A673 (cell line): Measurements from ENCODE around the gene FOXO4. TPM values are rescaled to one million over a fixed set of nuclear protein-coding genes. Genes with fewer than 3 reads are reported as not detected.

Experiments
- BruUV-seq: library from RNA; stranded (reverse); fragments of 400-500 nt; replicated peaks from 2 replicates; lab custom pipeline; 2021; lab: Mats Ljungman, UMichigan
- CTCF ChIA-PET: fragments of 300-600 bp; sonication (Branson Sonifier 250); formaldehyde crosslinking; loops from one replicate; lab custom pipeline; 2022; ENCODE audit warnings: antibody characterized with exemption; lab: Charles Lee
- POLR2A ChIA-PET: fragments of 300-600 bp; sonication (Branson Sonifier 250); formaldehyde crosslinking; loops from one replicate; lab custom pipeline; 2022; ENCODE audit warnings: antibody characterized with exemption; ENCODE audit not compliant: low non-redundant PET; lab: Charles Lee
- DNase-seq: peaks from one replicate; pipeline ENCODE4 v3.0.0-alpha.2; 2015; ENCODE audit warnings: low spot score
- H3K27ac ChIP-seq: fragments of 200-600 bp; sonication (generic); 2 replicates; pipeline ENCODE4 v1.5.1; 2016; ENCODE audit warnings: mixed run types, low read depth, mild to moderate bottlenecking, mixed read lengths, antibody characterized with exemption, low read length; ENCODE audit not compliant: poor library complexity, severe bottlenecking
- H3K27me3 ChIP-seq: fragments of 200-600 bp; sonication (generic); replicated peaks from 2 replicates; pipeline ENCODE4 v1.6.1; 2017; ENCODE audit warnings: mixed run types, low read depth, mild to moderate bottlenecking, mixed read lengths, antibody characterized with exemption, low read length; ENCODE audit not compliant: insufficient read depth, poor library complexity
- H3K36me3 ChIP-seq: fragments of 200-600 bp; sonication (generic); 2 replicates; pipeline ENCODE4 v1.6.1; 2016; ENCODE audit warnings: mixed run types, mild to moderate bottlenecking, mixed read lengths, antibody characterized with exemption, low read length; ENCODE audit not compliant: insufficient read depth, poor library complexity, severe bottlenecking
- H3K4me1 ChIP-seq: fragments of 200-600 bp; sonication (generic); 2 replicates; pipeline ENCODE4 v1.6.1; 2017; ENCODE audit warnings: mixed run types, mild to moderate bottlenecking, mixed read lengths, antibody characterized with exemption, low read length; ENCODE audit not compliant: insufficient read depth, poor library complexity, severe bottlenecking
- H3K4me3 ChIP-seq: fragments of 200-600 bp; sonication (generic); 2 replicates; pipeline ENCODE4 v1.5.1; 2016; ENCODE audit warnings: low read depth, mixed run types, mild to moderate bottlenecking, mixed read lengths, low read length; ENCODE audit not compliant: poor library complexity, severe bottlenecking
- H3K9me3 ChIP-seq: fragments of 200-600 bp; sonication (generic); 2 replicates; pipeline ENCODE4 v1.6.1; 2016; ENCODE audit warnings: mixed run types, low read depth, mild to moderate bottlenecking, mixed read lengths, antibody characterized with exemption, low read length; ENCODE audit not compliant: poor library complexity, severe bottlenecking
- CTCF ChIP-seq: fragments of 300-800, 200-600 bp; sonication (generic); conservative IDR thresholded peaks from 2 replicates; pipeline ENCODE4 v1.5.1; 2017; ENCODE audit warnings: low read depth, mild to moderate bottlenecking, antibody characterized with exemption, low read length, moderate library complexity, mixed read lengths
- EZH2 ChIP-seq: fragments of 200-600 bp; sonication (generic); IDR thresholded peaks from 2 replicates; pipeline ENCODE4 v1.6.1; 2017; ENCODE audit warnings: borderline replicate concordance, low read depth, mild to moderate bottlenecking, mixed read lengths, antibody characterized with exemption, low read length; ENCODE audit not compliant: poor library complexity, severe bottlenecking
- intact Hi-C: fragments of 100-400 bp; cut with micrococcal nuclease; formaldehyde crosslinking; loops from one replicate; pipeline ENCODE4 v1.10.0; 2022; ENCODE audit not compliant: unreplicated experiment
- total RNA-seq: library from RNA; stranded (reverse); gene quantifications from 2 replicates; pipeline ENCODE4 v1.2.3, GENCODE V29; 2021

The FOXO4 gene
- total RNA-seq, 1 experiment from 2014 or later = 7.0 TPM

- H3K36me3 ChIP-seq = no peaks in the 10 kb centered on the region
- no peak for DNase-seq
- no peak overlapping the region for H3K4me3 ChIP-seq
- no peaks in the 10 kb centered on the region for H3K9me3 ChIP-seq
- ChIA-PET POLR2A (no interaction called here), CTCF (no interaction called here)
- no peaks in the 10 kb centered on the region for H3K4me1 ChIP-seq
- no peak for TF ChIP-seq EZH2
- no peak for TF ChIP-seq CTCF
- intact Hi-C loops = no loop called here
- H3K27ac ChIP-seq = no peak overlapping the region
- no peaks in the 10 kb centered on the region for H3K27me3 ChIP-seq
- BruUV-seq = no TSS peak
Observed at GRCh38 chrX:71053217-71053621, 42.4 kb upstream of the FOXO4 start.

GRCh38 chrX:71056867-71057266 lies 38.8 kb upstream of the FOXO4 start:
- ChIA-PET POLR2A (no interaction called here), CTCF (no interaction called here)
- DNase-seq = no peak
- Histone ChIP-seq H3K4me1 (no peaks in the 10 kb centered on the region), H3K9me3 (no peaks in the 10 kb centered on the region), H3K4me3 (no peak overlapping the region), H3K27ac (no peak overlapping the region), H3K36me3 (no peaks in the 10 kb centered on the region), H3K27me3 (no peaks in the 10 kb centered on the region)
- intact Hi-C loops = no loop called here
- BruUV-seq = no TSS peak
- TF ChIP-seq CTCF (no peak), EZH2 (no peak)

- Histone ChIP-seq H3K36me3 (no peaks in the 10 kb centered on the region), H3K27ac (no peak overlapping the region), H3K27me3 (no peaks in the 10 kb centered on the region), H3K4me1 (no peaks in the 10 kb centered on the region), H3K4me3 (no peak overlapping the region), H3K9me3 (no peaks in the 10 kb centered on the region)
- intact Hi-C loops = no loop called here
- CTCF ChIA-PET = no interaction called here
- POLR2A ChIA-PET = interaction anchor here (0.6 kb wide), 1 partner anchor 165 kb away, joined by 7 read pairs; no protein-coding TSS in a partner anchor
- TF ChIP-seq EZH2 (no peak), CTCF (no peak)
- BruUV-seq = no TSS peak
- no peak for DNase-seq
Observed at GRCh38 chrX:71057848-71058530, 37.7 kb upstream of the FOXO4 start.
